HCT116 (cell line): ENCODE data around the gene KHDC1L. TPM values are rescaled to one million over a fixed set of nuclear protein-coding genes. Genes with fewer than 3 reads are reported as not detected.

ENCODE experiments used
- ATAC-seq: fragments of 200-7000 bp; cut with Tn5 transposase; 2 replicates; pipeline ENCODE4 v1.9.1; 2020; ENCODE audit warnings: mild to moderate bottlenecking, moderate library complexity
- BruUV-seq: library from RNA; stranded (reverse); fragments of 400-500 nt; replicated peaks from 2 replicates; lab custom pipeline; 2021; lab: Mats Ljungman, UMichigan
- CTCF ChIA-PET: fragments of 300-600 bp; sonication (Branson Sonifier 250); formaldehyde crosslinking; loops from one replicate; lab custom pipeline; 2021; ENCODE audit warnings: antibody characterized with exemption; lab: Charles Lee
- POLR2A ChIA-PET: fragments of 300-600, 350-600 bp; sonication (Branson Sonifier 250); formaldehyde crosslinking; loops from one replicate; lab custom pipeline; 2021; ENCODE audit warnings: antibody characterized with exemption; lab: Charles Lee
- RAD21 ChIA-PET, 2 experiments: fragments of 300-600 bp; sonication (Branson Sonifier 250); formaldehyde crosslinking; loops; one replicate each; lab custom pipeline; 2023; ENCODE audit warnings: low total read pairs in 2 of 2; ENCODE audit not compliant: uncharacterized antibody in 2 of 2, unreplicated experiment in 2 of 2, low non-redundant PET in 1 of 2; lab: Charles Lee
- DNase-seq: peaks from one replicate; pipeline ENCODE4 v3.0.0-alpha.2; 2010; ENCODE audit warnings: low read depth, low spot score
- H2AFZ ChIP-seq: fragments of 200-600 bp; shearing (Covaris generic), sonication (generic); 2 replicates; pipeline ENCODE4 v1.6.1; 2017; ENCODE audit warnings: low read depth, mixed run types, mixed read lengths, antibody characterized with exemption, low read length; ENCODE audit not compliant: poor library complexity, severe bottlenecking
- H3K27ac ChIP-seq: 2 replicates; pipeline ENCODE4 v1.5.1; 2012; ENCODE audit warnings: low read depth, low read length
- H3K27me3 ChIP-seq: fragments of 200-600 bp; sonication (generic); 2 replicates; pipeline ENCODE4 v1.6.1; 2016; ENCODE audit warnings: mixed run types, low read length, mixed read lengths; ENCODE audit not compliant: insufficient read depth
- H3K36me3 ChIP-seq, 2 experiments: fragments of 200-500 bp in 1 of 2; fragments of 200-600 bp in 1 of 2; sonication (Bioruptor generic) in 1 of 2; sonication (generic) in 1 of 2; 2 replicates each; pipeline versions ENCODE4 v1.5.1 to v1.6.1; 2014 to 2016; ENCODE audit warnings: low read length in 2 of 2, inconsistent platforms in 1 of 2, mixed read lengths in 1 of 2, mixed run types in 1 of 2; ENCODE audit not compliant: insufficient read depth in 2 of 2, control insufficient read depth in 1 of 2
- H3K4me1 ChIP-seq, 2 experiments: fragments of 200-600 bp in 1 of 2; sonication (generic) in 1 of 2; 2 replicates each; pipeline versions ENCODE4 v1.5.1 to v1.6.1; 2012 to 2017; ENCODE audit warnings: low read length in 2 of 2, inconsistent platforms in 1 of 2, mild to moderate bottlenecking in 1 of 2, mixed read lengths in 1 of 2, mixed run types in 1 of 2, moderate library complexity in 1 of 2; ENCODE audit not compliant: insufficient read depth in 2 of 2, control insufficient read depth in 1 of 2
- H3K4me2 ChIP-seq: fragments of 200-600 bp; sonication (generic); 2 replicates; pipeline ENCODE4 v1.6.1; 2017; ENCODE audit warnings: mixed run types, low read length, mixed read lengths
- H3K4me3 ChIP-seq, 2 experiments: fragments of 200-600 bp in 1 of 2; sonication (generic) in 1 of 2; replicated peaks in 1 of 2; 2 replicates each; pipeline ENCODE4 v1.5.1; 2011 to 2016; ENCODE audit warnings: low read length in 2 of 2, control low read depth in 1 of 2, low read depth in 1 of 2, mild to moderate bottlenecking in 1 of 2, mixed read lengths in 1 of 2, mixed run types in 1 of 2
- H3K79me2 ChIP-seq: fragments of 200-600 bp; sonication (generic); 2 replicates; pipeline ENCODE4 v1.6.1; 2017; ENCODE audit warnings: mild to moderate bottlenecking, mixed run types, low read length, moderate library complexity, mixed read lengths; ENCODE audit not compliant: insufficient read depth
- H3K9ac ChIP-seq: fragments of 200-600 bp; sonication (generic); 2 replicates; pipeline ENCODE4 v1.6.1; 2016; ENCODE audit warnings: low read length, mixed read lengths
- H3K9me2 ChIP-seq: fragments of 200-600 bp; sonication (generic), shearing (Covaris generic); 2 replicates; pipeline ENCODE4 v1.6.1; 2017; ENCODE audit warnings: mixed run types, mild to moderate bottlenecking, moderate library complexity; ENCODE audit not compliant: insufficient read depth
- H3K9me3 ChIP-seq, 2 experiments: fragments of 200-500 bp in 1 of 2; fragments of 200-600 bp in 1 of 2; sonication (Bioruptor generic) in 1 of 2; sonication (generic) in 1 of 2; 2 replicates each; pipeline ENCODE4 v1.6.1; 2014 to 2017; ENCODE audit warnings: low read length in 2 of 2, mixed read lengths in 2 of 2, inconsistent platforms in 1 of 2, low read depth in 1 of 2, mild to moderate bottlenecking in 1 of 2, mixed run types in 1 of 2, moderate library complexity in 1 of 2; ENCODE audit not compliant: control insufficient read depth in 1 of 2, insufficient read depth in 1 of 2
- H4K20me1 ChIP-seq: fragments of 200-600 bp; sonication (generic), shearing (Covaris generic); 2 replicates; pipeline ENCODE4 v1.6.1; 2017; ENCODE audit warnings: mixed run types, mild to moderate bottlenecking, moderate library complexity; ENCODE audit not compliant: insufficient read depth
- ATF3 ChIP-seq: IDR thresholded peaks from 2 replicates; pipeline ENCODE4 v1.6.1; 2012
- EGR1 ChIP-seq: IDR thresholded peaks from 2 replicates; pipeline ENCODE4 v1.6.1; 2012; ENCODE audit warnings: low read depth
- ELF1 ChIP-seq: IDR thresholded peaks from 2 replicates; pipeline ENCODE4 v1.6.1; 2012; ENCODE audit warnings: low read depth, borderline replicate concordance
- EZH2 ChIP-seq: fragments of 200-600 bp; sonication (generic); IDR thresholded peaks from 2 replicates; pipeline ENCODE4 v1.6.1; 2017; ENCODE audit warnings: antibody characterized with exemption, mixed run types
- EZH2phosphoT487 ChIP-seq: fragments of 200-600 bp; IDR thresholded peaks from 2 replicates; pipeline ENCODE4 v1.6.1; 2018; ENCODE audit warnings: antibody characterized with exemption, borderline replicate concordance
- FOSL1 ChIP-seq: IDR thresholded peaks from 2 replicates; pipeline ENCODE4 v1.6.1; 2012; ENCODE audit warnings: low read depth
- MAX ChIP-seq: IDR thresholded peaks from 2 replicates; pipeline ENCODE4 v1.6.1; 2012
- POLR2A ChIP-seq: IDR thresholded peaks from 2 replicates; pipeline ENCODE4 v1.7.0; 2011; ENCODE audit warnings: borderline replicate concordance; ENCODE audit not compliant: insufficient read depth, insufficient read length; ENCODE audit errors: extremely low read depth
- POLR2AphosphoS5 ChIP-seq: IDR thresholded peaks from 2 replicates; pipeline ENCODE4 v1.6.1; 2011; ENCODE audit warnings: mild to moderate bottlenecking, low read depth, low read length, moderate library complexity
- RAD21 ChIP-seq: IDR thresholded peaks from 2 replicates; pipeline ENCODE4 v1.6.1; 2012; ENCODE audit warnings: low read depth, mild to moderate bottlenecking
- REST ChIP-seq: IDR thresholded peaks from 2 replicates; pipeline ENCODE4 v1.6.1; 2012; ENCODE audit warnings: low read depth
- TCF7L2 ChIP-seq: IDR thresholded peaks from 2 replicates; pipeline ENCODE4 v1.7.0; 2011; ENCODE audit warnings: borderline replicate concordance, inconsistent platforms; ENCODE audit not compliant: insufficient read depth, insufficient read length; ENCODE audit errors: extremely low read depth
- ZBTB33 ChIP-seq: IDR thresholded peaks from 2 replicates; pipeline ENCODE4 v1.6.1; 2011; ENCODE audit warnings: mild to moderate bottlenecking, low read length, moderate library complexity; ENCODE audit not compliant: insufficient replicate concordance; ENCODE audit errors: extremely low read depth
- ZFX ChIP-seq: fragments of 450-650 bp; IDR thresholded peaks from 2 replicates; pipeline ENCODE4 v1.6.1; 2017
- ZNF274 ChIP-seq: fragments of 200-500 bp; sonication (Bioruptor generic); IDR thresholded peaks from 2 replicates; pipeline ENCODE4 v1.6.1; 2014; ENCODE audit warnings: mild to moderate bottlenecking, low read depth, low read length, inconsistent platforms
- intact Hi-C: fragments of 100-400 bp; cut with micrococcal nuclease; formaldehyde crosslinking; loops from 2 replicates; pipeline ENCODE4 v1.10.0; 2022
- total RNA-seq: library from RNA; stranded (reverse); gene quantifications from one replicate; pipeline ENCODE4 v1.2.1, GENCODE V29; 2021; ENCODE audit not compliant: unreplicated experiment

The KHDC1L gene
- total RNA-seq, 1 experiment from 2014 or later: 5.4 TPM

- Histone ChIP-seq H3K36me3 (no peaks in the 10 kb centered on the region), H3K9ac (no peak overlapping the region), H2AFZ (no peak overlapping the region), H4K20me1 (no peaks in the 10 kb centered on the region), H3K4me1 (peaks cover 0 to 4% of the 10 kb centered on the region in 2 experiments; a peak in 1 of 4 replicates), H3K4me3 (no peak overlapping the region), H3K4me2 (no peak overlapping the region), H3K27me3 (no peaks in the 10 kb centered on the region)
- ChIA-PET RAD21 (no interaction called here), POLR2A (no interaction called here)
- DNase-seq: no peak
- no peak for ATAC-seq
- no TSS peak for BruUV-seq
- intact Hi-C loops: no loop called here
- TF ChIP-seq RAD21 (no peak), ELF1 (no peak), POLR2AphosphoS5 (no peak), FOSL1 (no peak), ZNF274 (no peak), MAX (no peak), POLR2A (no peak), TCF7L2 (no peak), EGR1 (no peak), EZH2phosphoT487 (no peak)
- TF ChIP-seq, all 23 proteins: peak for 0
- H3K9me3 ChIP-seq: no peaks in the 10 kb centered on the region
- CTCF ChIA-PET: no interaction called here
- no peaks in the 10 kb centered on the region for H3K9me2 ChIP-seq
- H3K79me2 ChIP-seq: no peaks in the 10 kb centered on the region
- H3K27ac ChIP-seq: no peak overlapping the region
These were observed 8.4 kb downstream of the KHDC1L start for GRCh38 chr6:73216859-73217258.

- H3K79me2 ChIP-seq: no peaks in the 10 kb centered on the region
- ChIA-PET RAD21 (no interaction called here), POLR2A (no interaction called here), CTCF (no interaction called here)
- ATAC-seq: no peak
- H3K9me2 ChIP-seq: no peaks in the 10 kb centered on the region
- BruUV-seq: no TSS peak
- DNase-seq: no peak
- H3K9me3 ChIP-seq: no peaks in the 10 kb centered on the region
- H3K36me3 ChIP-seq: no peaks in the 10 kb centered on the region
- H3K4me1 ChIP-seq: no peaks in the 10 kb centered on the region
- no peak overlapping the region for H3K27ac ChIP-seq
- intact Hi-C loops: no loop called here
- H4K20me1 ChIP-seq: no peaks in the 10 kb centered on the region
- H3K4me2 ChIP-seq: no peak overlapping the region
- H3K27me3 ChIP-seq: no peaks in the 10 kb centered on the region
- H3K9ac ChIP-seq: no peak overlapping the region
- no peak overlapping the region for H2AFZ ChIP-seq
- no peak overlapping the region for H3K4me3 ChIP-seq
- no peak for TF ChIP-seq EZH2
- TF ChIP-seq ATF3: no peak
- TF ChIP-seq REST: no peak
- no peak for TF ChIP-seq ZFX
- no peak for TF ChIP-seq ZNF274
- TF ChIP-seq POLR2A: no peak
- TF ChIP-seq FOSL1: no peak
- TF ChIP-seq MAX: no peak
- TF ChIP-seq ELF1: no peak
- TF ChIP-seq ZBTB33: no peak
These were observed 16.2 kb downstream of the KHDC1L start for GRCh38 chr6:73209117-73209516.
